Neutrophil (primary cell): ENCODE data around the gene PDE4D.
"Not testable (repeated sequence)": the region's sequence is repeated elsewhere in the genome, so short reads cannot be mapped to it uniquely, and the experiment has no call there.

ENCODE experiments used
- H3K27ac ChIP-seq: fragments of 200-600 bp; sonication (generic); 2 replicates; pipeline ENCODE4 v1.5.1; 2016; ENCODE audit warnings: mild to moderate bottlenecking, moderate library complexity
- H3K27me3 ChIP-seq: fragments of 200-600 bp; sonication (generic); 2 replicates; pipeline ENCODE4 v1.6.0; 2016; ENCODE audit warnings: mild to moderate bottlenecking
- H3K36me3 ChIP-seq: fragments of 200-600 bp; sonication (generic); 2 replicates; pipeline ENCODE4 v1.5.1; 2017
- H3K4me1 ChIP-seq, 2 experiments: fragments of 200-600 bp in 1 of 2; sonication (generic) in 1 of 2; 1 replicate in 1 of 2; 2 replicates in 1 of 2; pipeline versions ENCODE4 v1.5.1 to v1.6.1; 2013 to 2016; ENCODE audit warnings: low read depth in 1 of 2, low read length in 1 of 2, mild to moderate bottlenecking in 1 of 2, moderate library complexity in 1 of 2; ENCODE audit not compliant: control insufficient read depth in 1 of 2, insufficient read depth in 1 of 2
- H3K4me3 ChIP-seq, 2 experiments: fragments of 200-600 bp in 1 of 2; sonication (generic) in 1 of 2; 1 replicate in 1 of 2; 2 replicates in 1 of 2; pipeline ENCODE4 v1.5.1; 2013 to 2016; ENCODE audit warnings: low read depth in 1 of 2, low read length in 1 of 2, mild to moderate bottlenecking in 1 of 2, moderate library complexity in 1 of 2
- H3K9me3 ChIP-seq: fragments of 200-600 bp; sonication (generic); 2 replicates; pipeline ENCODE4 v1.5.1; 2016
- TF ChIP-seq, protein P1 (sequence below): fragments of 200-600 bp; sonication (generic); IDR thresholded peaks from 2 replicates; pipeline ENCODE4 v1.5.1; 2016; ENCODE audit warnings: antibody characterized with exemption

PDE4D gene

DNA sequence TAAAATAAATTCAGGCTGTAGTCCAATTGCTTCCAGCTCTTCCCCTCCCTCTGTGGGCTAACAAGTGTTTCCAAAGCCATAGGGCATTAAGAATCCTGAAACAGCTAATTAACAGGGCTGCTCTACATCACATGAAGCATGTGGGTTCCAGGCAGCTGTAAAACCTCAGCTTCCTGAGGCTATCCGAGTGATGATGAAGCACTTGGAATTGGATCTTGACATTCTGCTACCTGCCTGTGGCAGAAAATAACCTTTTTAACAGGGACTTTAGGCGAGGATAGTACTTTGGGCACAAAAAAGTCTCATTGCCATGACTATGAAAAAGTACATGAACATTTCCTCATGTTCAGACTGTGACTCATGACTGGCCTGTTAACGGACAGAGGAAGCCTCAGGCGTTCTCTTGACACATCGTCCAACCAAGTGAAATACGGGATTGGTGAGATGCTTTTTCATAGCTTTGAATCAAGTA is 107.2 kb downstream of the PDE4D start:
- TF ChIP-seq, protein P1, sequence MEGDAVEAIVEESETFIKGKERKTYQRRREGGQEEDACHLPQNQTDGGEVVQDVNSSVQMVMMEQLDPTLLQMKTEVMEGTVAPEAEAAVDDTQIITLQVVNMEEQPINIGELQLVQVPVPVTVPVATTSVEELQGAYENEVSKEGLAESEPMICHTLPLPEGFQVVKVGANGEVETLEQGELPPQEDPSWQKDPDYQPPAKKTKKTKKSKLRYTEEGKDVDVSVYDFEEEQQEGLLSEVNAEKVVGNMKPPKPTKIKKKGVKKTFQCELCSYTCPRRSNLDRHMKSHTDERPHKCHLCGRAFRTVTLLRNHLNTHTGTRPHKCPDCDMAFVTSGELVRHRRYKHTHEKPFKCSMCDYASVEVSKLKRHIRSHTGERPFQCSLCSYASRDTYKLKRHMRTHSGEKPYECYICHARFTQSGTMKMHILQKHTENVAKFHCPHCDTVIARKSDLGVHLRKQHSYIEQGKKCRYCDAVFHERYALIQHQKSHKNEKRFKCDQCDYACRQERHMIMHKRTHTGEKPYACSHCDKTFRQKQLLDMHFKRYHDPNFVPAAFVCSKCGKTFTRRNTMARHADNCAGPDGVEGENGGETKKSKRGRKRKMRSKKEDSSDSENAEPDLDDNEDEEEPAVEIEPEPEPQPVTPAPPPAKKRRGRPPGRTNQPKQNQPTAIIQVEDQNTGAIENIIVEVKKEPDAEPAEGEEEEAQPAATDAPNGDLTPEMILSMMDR: no peak
- Histone ChIP-seq H3K9me3 (no peaks in the 10 kb centered on the region), H3K36me3 (no peaks in the 10 kb centered on the region), H3K4me3 (no peak overlapping the region), H3K27ac (peak overlapping the region; percentile 84), H3K27me3 (no peaks in the 10 kb centered on the region), H3K4me1 (peaks cover 13 to 62% of the 10 kb centered on the region in 2 experiments)

DNA sequence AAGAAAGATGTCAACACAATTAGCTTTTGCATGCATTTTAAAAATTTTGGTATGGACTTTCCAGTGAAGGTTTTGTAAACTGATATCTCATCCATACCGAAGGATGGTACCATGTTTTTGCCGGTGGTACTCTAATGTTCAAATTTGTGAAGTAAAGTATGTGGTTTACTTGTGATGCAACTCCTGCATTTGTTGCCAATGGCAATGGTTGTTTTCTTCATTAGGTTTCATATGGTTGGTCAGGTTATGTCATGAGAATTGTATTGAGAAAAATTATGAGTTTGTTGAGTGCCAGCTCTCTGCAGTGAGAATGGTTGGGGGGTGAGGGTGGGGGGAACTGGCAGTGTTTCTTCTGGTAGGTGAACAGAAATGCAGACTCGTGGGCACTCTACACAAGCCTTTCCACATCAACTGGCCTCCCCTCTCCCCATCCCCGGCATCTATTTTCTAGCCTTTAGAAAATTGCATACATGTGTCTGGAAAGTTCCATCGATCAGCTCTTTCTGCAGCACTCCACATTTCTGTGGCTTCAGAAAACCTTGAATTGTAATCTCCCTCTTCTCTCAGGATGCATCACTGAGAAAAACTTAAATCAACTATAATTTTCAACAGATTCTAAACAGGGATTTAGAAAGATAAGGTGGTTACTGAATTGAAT is 107.7 kb downstream of the PDE4D start:
- Histone ChIP-seq H3K27me3 (no peaks in the 10 kb centered on the region), H3K4me3 (no peak overlapping the region), H3K27ac (peak overlapping the region; percentile 84), H3K4me1 (peaks cover 13 to 60% of the 10 kb centered on the region in 2 experiments), H3K9me3 (no peaks in the 10 kb centered on the region), H3K36me3 (no peaks in the 10 kb centered on the region)
- TF ChIP-seq, protein P1: no peak

DNA sequence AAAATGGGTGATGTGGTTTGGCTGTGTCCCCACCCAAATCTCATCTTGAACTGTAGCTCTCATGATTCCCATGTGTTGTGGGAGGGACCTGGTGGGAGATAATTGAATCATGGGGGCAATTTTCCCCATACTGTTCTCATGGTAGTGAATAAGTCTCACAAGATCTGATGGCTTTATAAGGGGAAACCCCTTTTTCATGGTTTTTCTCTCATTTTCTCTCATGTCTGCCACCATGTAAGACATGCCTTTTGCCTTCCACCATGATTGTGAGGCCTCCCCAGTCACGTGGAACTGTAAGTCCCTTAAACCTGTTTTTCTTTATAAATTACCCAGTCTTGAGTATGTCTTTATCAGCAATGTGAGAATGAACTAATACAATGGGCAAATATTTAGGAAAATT is 108.8 kb downstream of the PDE4D start:
- not testable (repeated sequence) for H3K4me3 ChIP-seq, H3K36me3 ChIP-seq, H3K9me3 ChIP-seq, H3K27me3 ChIP-seq
- H3K4me1 ChIP-seq: peaks cover 13 to 49% of the 10 kb centered on the region in 2 experiments
- H3K27ac ChIP-seq: peak overlapping the region; percentile 84

- peak overlapping the region; percentile 60 for H3K27ac ChIP-seq
- no peaks in the 10 kb centered on the region for H3K36me3 ChIP-seq
- TF ChIP-seq, protein P1: no peak
- no peak overlapping the region for H3K4me3 ChIP-seq
- H3K4me1 ChIP-seq: peaks cover 13 to 46% of the 10 kb centered on the region in 2 experiments
- H3K27me3 ChIP-seq: no peaks in the 10 kb centered on the region
- no peaks in the 10 kb centered on the region for H3K9me3 ChIP-seq
Measured at GRCh38 chr5:59783264-59783663, 110.3 kb downstream of the PDE4D start.

DNA sequence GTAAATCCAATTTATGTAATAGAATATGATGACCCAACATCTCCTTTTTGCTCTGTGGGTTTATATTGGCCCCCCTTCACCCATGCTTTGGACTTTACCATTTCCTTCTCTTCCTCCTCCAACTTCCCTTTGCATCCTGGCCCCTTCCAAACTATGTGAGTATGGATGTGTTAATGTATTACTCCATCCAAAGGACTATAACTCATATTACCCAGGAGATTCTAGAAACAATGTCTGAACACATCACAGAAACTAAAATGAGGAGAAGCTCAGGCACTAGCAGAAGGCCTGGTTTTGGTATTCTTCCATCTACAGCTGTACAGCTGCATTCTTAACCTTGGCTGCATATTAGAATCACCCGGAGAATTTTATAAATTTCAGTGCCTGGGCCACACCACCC is 110.7 kb downstream of the PDE4D start:
- TF ChIP-seq, protein P1: no peak

GRCh38 chr5:59779453-59779852 is 114.1 kb downstream of the PDE4D start:
- Histone ChIP-seq H3K27me3 (no peaks in the 10 kb centered on the region), H3K36me3 (no peaks in the 10 kb centered on the region)
- TF ChIP-seq, protein P1: no peak

More for the DNA sequence above, 110.7 kb downstream of the PDE4D start:
- Histone ChIP-seq H3K27me3 (no peaks in the 10 kb centered on the region), H3K9me3 (no peaks in the 10 kb centered on the region), H3K27ac (peak overlapping the region; percentile 60), H3K36me3 (no peaks in the 10 kb centered on the region), H3K4me1 (peaks cover 13 to 46% of the 10 kb centered on the region in 2 experiments), H3K4me3 (no peak overlapping the region)

More at GRCh38 chr5:59779453-59779852, 114.1 kb downstream of the PDE4D start:
- Histone ChIP-seq H3K27ac (no peak overlapping the region), H3K4me3 (no peak overlapping the region), H3K4me1 (peaks cover 8 to 22% of the 10 kb centered on the region in 2 experiments), H3K9me3 (no peaks in the 10 kb centered on the region)
